MV-4-11 (cell line): ENCODE results near the gene CPLANE1.
"Not testable (repeated sequence)": the region's sequence is repeated elsewhere in the genome, so short reads cannot be mapped to it uniquely, and the experiment has no call there.

Experiments
- DNase-seq: peaks from one replicate; lab custom pipeline; 2025; lab: John Stamatoyannopoulos, UW

Gene CPLANE1

GRCh38 chr5:37121027-37121426, 128.1 kb downstream of the CPLANE1 start:
- peak; percentile 69 for DNase-seq

GRCh38 chr5:37120270-37120669, 128.9 kb downstream of the CPLANE1 start:
- DNase-seq: no peak

- no peak for DNase-seq
These were observed 132.8 kb downstream of the CPLANE1 start for GRCh38 chr5:37116359-37116758.

- DNase-seq: peak; percentile 23
These were observed 136.7 kb downstream of the CPLANE1 start for GRCh38 chr5:37112383-37112991.

GRCh38 chr5:37111426-37112382, 137.5 kb downstream of the CPLANE1 start:
- DNase-seq: peak; percentile 85

- no peak for DNase-seq
These were observed 139.0 kb downstream of the CPLANE1 start for GRCh38 chr5:37110135-37110534.

GRCh38 chr5:37109338-37109737, 139.8 kb downstream of the CPLANE1 start:
- no peak for DNase-seq

- no peak for DNase-seq
These were observed 145.9 kb downstream of the CPLANE1 start for GRCh38 chr5:37103302-37103701.

GRCh38 chr5:37099267-37099666, 149.9 kb downstream of the CPLANE1 start:
- not testable (repeated sequence) for DNase-seq

- not testable (repeated sequence) for DNase-seq
These were observed 155.4 kb downstream of the CPLANE1 start for GRCh38 chr5:37093795-37094194.

- no peak for DNase-seq
These were observed 158.4 kb downstream of the CPLANE1 start for GRCh38 chr5:37090781-37091180.

GRCh38 chr5:37090123-37090726, 159.0 kb downstream of the CPLANE1 start:
- DNase-seq: no peak

GRCh38 chr5:37088009-37088408, 161.2 kb downstream of the CPLANE1 start:
- no peak for DNase-seq

GRCh38 chr5:37086466-37087173, 162.6 kb downstream of the CPLANE1 start:
- DNase-seq: peak; percentile 82

- not testable (repeated sequence) for DNase-seq
These were observed 163.2 kb downstream of the CPLANE1 start for GRCh38 chr5:37086026-37086425.

- not testable (repeated sequence) for DNase-seq
These were observed 166.2 kb downstream of the CPLANE1 start for GRCh38 chr5:37082977-37083376.

GRCh38 chr5:37080697-37081096, 168.5 kb downstream of the CPLANE1 start:
- no peak for DNase-seq

- no peak for DNase-seq
These were observed 172.0 kb downstream of the CPLANE1 start for GRCh38 chr5:37077146-37077545.

- DNase-seq: no peak
These were observed 173.7 kb downstream of the CPLANE1 start for GRCh38 chr5:37075399-37075950.

GRCh38 chr5:37071901-37072581, 177.1 kb downstream of the CPLANE1 start:
- no peak for DNase-seq

GRCh38 chr5:37071487-37071886, 177.7 kb downstream of the CPLANE1 start:
- DNase-seq: no peak
